Karpas-422 (cell line): ENCODE measurements around the gene P3H2. TPM values are rescaled to one million over a fixed set of nuclear protein-coding genes. Genes with fewer than 3 reads are reported as not detected.
"Not testable (repeated sequence)": the region's sequence is repeated elsewhere in the genome, so short reads cannot be mapped to it uniquely, and the experiment has no call there.

ENCODE experiments used
- DNase-seq: peaks from one replicate; pipeline ENCODE4 v3.0.0-alpha.2; 2015
- H2AFZ ChIP-seq: fragments of 200-600 bp; sonication (generic); 2 replicates; pipeline ENCODE4 v1.6.1; 2014; ENCODE audit warnings: antibody characterized with exemption, low read length, mixed read lengths
- H3K27ac ChIP-seq: fragments of 200-600 bp; sonication (generic); 2 replicates; pipeline ENCODE4 v1.5.1; 2014; ENCODE audit warnings: mild to moderate bottlenecking, low read length, moderate library complexity
- H3K27me3 ChIP-seq: fragments of 200-600 bp; sonication (generic); 2 replicates; pipeline ENCODE4 v1.6.1; 2014; ENCODE audit warnings: low read length, mixed read lengths
- H3K36me3 ChIP-seq: fragments of 200-600 bp; sonication (generic); 2 replicates; pipeline ENCODE4 v1.6.1; 2014; ENCODE audit warnings: low read length, mixed read lengths; ENCODE audit not compliant: insufficient read depth
- H3K4me1 ChIP-seq: fragments of 200-600 bp; sonication (generic); 2 replicates; pipeline ENCODE4 v1.6.1; 2014; ENCODE audit warnings: mild to moderate bottlenecking, low read length, mixed read lengths
- H3K4me2 ChIP-seq: fragments of 200-600 bp; sonication (generic); 2 replicates; pipeline ENCODE4 v1.6.1; 2014; ENCODE audit warnings: low read length, low read depth, mild to moderate bottlenecking; ENCODE audit not compliant: poor library complexity, severe bottlenecking
- H3K4me3 ChIP-seq: fragments of 200-600 bp; sonication (generic); 2 replicates; pipeline ENCODE4 v1.5.1; 2014; ENCODE audit warnings: mild to moderate bottlenecking, antibody characterized with exemption, low read length, mixed read lengths
- H3K79me2 ChIP-seq: fragments of 200-600 bp; sonication (generic); 2 replicates; pipeline ENCODE4 v1.6.1; 2014; ENCODE audit warnings: mild to moderate bottlenecking, low read length, mixed read lengths
- H3K9ac ChIP-seq: fragments of 200-600 bp; sonication (generic); 2 replicates; pipeline ENCODE4 v1.6.0; 2014; ENCODE audit warnings: low read length
- H3K9me2 ChIP-seq: fragments of 200-600 bp; sonication (generic), shearing (Covaris generic); replicated peaks from 2 replicates; pipeline ENCODE4 v1.6.0; 2014; ENCODE audit warnings: mild to moderate bottlenecking, low read length, moderate library complexity; ENCODE audit not compliant: insufficient read depth
- H3K9me3 ChIP-seq: fragments of 300-700, 200-600 bp; sonication (generic); 2 replicates; pipeline ENCODE4 v1.6.1; 2014; ENCODE audit warnings: low read length, mixed read lengths
- H4K20me1 ChIP-seq: fragments of 200-600 bp; sonication (generic); 2 replicates; pipeline ENCODE4 v1.6.1; 2014; ENCODE audit warnings: mild to moderate bottlenecking, antibody characterized with exemption, low read length, low read depth; ENCODE audit not compliant: insufficient read depth
- total RNA-seq: library from RNA; depleted of rRNA; stranded (reverse); fragments of >200 nt; shearing (Covaris generic); gene quantifications from 2 replicates; pipeline ENCODE4 v1.2.3, GENCODE V29; 2014; ENCODE audit warnings: low replicate concordance

Gene P3H2
- total RNA-seq, 1 experiment from 2014 or later: not detected

DNA sequence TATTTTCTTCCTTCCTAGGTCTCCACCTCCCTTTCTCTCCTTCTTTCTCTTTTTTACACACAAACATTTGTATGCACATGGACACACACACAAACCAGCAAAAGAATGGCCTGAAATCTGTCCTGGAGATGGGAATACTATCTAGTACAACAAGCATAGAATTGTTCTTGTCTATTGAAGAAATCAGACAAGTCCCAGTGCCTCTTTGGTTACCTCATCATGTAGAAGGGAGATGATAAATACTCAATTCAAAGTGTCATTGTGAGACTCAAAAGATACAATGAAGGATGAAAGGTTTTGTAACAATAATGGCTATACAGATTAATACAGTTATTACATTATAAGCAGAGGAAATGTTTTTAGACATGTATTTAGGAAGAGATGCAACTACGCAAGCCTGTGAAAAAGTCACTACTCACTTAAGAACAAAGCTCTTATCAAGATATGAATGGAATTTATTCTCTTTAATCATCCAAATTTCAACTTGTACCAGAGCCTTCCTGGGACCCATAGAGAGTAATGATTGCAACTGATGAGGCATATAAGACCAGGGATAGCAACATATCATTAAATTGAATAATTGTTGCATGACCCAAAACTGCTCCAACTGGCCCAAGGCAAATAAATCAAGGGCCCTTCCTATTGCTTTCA, 43.2 kb downstream of the P3H2 start:
- H3K27me3 ChIP-seq: no peaks in the 10 kb centered on the region
- no peak for DNase-seq
- no peaks in the 10 kb centered on the region for H4K20me1 ChIP-seq
- H3K27ac ChIP-seq: no peak overlapping the region
- no peak overlapping the region for H3K9ac ChIP-seq
- H2AFZ ChIP-seq: no peak overlapping the region
- no peaks in the 10 kb centered on the region for H3K79me2 ChIP-seq
- H3K9me2 ChIP-seq: no peaks in the 10 kb centered on the region
- no peak overlapping the region for H3K4me2 ChIP-seq
- H3K4me3 ChIP-seq: no peak overlapping the region
- H3K36me3 ChIP-seq: no peaks in the 10 kb centered on the region
- H3K9me3 ChIP-seq: no peaks in the 10 kb centered on the region
- H3K4me1 ChIP-seq: no peaks in the 10 kb centered on the region

DNA sequence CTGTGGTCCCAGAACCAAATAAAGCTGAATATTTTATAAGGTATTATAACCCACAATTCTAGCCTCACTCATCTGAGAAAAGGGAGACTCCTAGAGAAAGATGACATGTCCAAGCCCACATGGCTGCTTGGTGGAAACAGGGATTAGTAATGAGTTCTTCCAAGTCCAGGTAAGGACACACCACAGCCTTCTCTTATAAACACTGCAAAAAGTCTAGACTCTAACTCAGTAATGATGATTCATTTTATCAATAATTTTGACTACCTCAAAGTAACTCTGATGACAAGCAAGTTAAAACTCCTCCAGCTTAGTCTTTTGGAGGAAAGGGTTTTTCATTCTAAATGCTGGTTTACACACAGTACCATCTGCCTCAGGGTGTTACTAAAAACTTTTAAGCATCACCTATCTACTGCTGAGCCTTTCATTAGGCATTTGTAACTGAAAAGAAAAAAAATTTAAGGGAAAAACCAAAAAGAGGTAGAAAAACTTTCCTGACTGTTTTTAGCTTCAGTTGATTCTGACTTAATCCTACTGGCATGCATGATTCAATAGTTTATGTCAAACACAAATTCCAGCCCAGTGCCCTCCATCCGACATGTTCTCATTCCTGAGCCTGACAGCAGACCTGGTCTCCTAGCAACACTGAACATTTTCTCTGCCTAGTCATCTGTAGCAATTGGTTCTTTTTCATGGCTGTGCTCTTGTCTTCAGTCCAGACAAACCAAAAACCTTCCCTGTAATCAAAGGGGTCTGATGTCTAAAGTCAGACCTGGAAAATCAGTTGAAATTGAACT, 43.9 kb downstream of the P3H2 start:
- H3K4me3 ChIP-seq: no peak overlapping the region
- no peak overlapping the region for H3K9ac ChIP-seq
- H4K20me1 ChIP-seq: no peaks in the 10 kb centered on the region
- no peaks in the 10 kb centered on the region for H3K27me3 ChIP-seq
- no peak for DNase-seq
- no peaks in the 10 kb centered on the region for H3K4me1 ChIP-seq
- no peak overlapping the region for H2AFZ ChIP-seq
- no peaks in the 10 kb centered on the region for H3K9me2 ChIP-seq
- no peak overlapping the region for H3K27ac ChIP-seq
- H3K9me3 ChIP-seq: no peaks in the 10 kb centered on the region
- H3K4me2 ChIP-seq: no peak overlapping the region
- H3K36me3 ChIP-seq: no peaks in the 10 kb centered on the region
- H3K79me2 ChIP-seq: no peaks in the 10 kb centered on the region

GRCh38 chr3:190076136-190076535, 44.6 kb downstream of the P3H2 start:
- no peak overlapping the region for H2AFZ ChIP-seq
- H3K4me1 ChIP-seq: no peaks in the 10 kb centered on the region
- no peaks in the 10 kb centered on the region for H3K9me2 ChIP-seq
- no peak overlapping the region for H3K4me3 ChIP-seq
- no peaks in the 10 kb centered on the region for H3K36me3 ChIP-seq
- H3K4me2 ChIP-seq: no peak overlapping the region
- no peaks in the 10 kb centered on the region for H3K79me2 ChIP-seq
- H3K9ac ChIP-seq: no peak overlapping the region
- H3K9me3 ChIP-seq: no peaks in the 10 kb centered on the region
- H4K20me1 ChIP-seq: no peaks in the 10 kb centered on the region
- no peak overlapping the region for H3K27ac ChIP-seq
- DNase-seq: no peak
- H3K27me3 ChIP-seq: no peaks in the 10 kb centered on the region

DNA sequence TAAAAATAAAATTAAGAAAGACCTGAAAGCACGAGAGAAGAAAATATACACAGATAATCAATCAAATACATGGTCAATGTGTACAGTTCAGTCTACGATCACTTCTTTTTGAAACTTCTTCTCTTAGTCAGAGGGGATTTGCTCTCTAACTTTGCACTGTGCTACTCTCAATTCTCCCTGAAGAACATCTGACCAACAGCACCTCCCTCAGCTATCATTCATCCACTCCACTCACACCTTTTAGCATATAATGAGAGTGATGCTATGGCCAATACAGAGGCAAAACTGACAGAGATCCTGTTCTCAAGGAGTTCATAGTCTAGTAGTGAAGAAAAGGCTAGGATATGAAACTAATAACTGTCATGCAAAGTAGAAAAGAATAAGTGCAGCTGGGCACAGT, 45.9 kb downstream of the P3H2 start:
- Histone ChIP-seq H3K27me3 (no peaks in the 10 kb centered on the region; the same call in 1 of the 2 replicates), H3K9me2 (no peaks in the 10 kb centered on the region), H3K9me3 (no peaks in the 10 kb centered on the region), H3K9ac (no peak overlapping the region), H4K20me1 (no peaks in the 10 kb centered on the region), H3K4me3 (no peak overlapping the region), H3K4me1 (no peaks in the 10 kb centered on the region), H3K4me2 (no peak overlapping the region), H3K79me2 (no peaks in the 10 kb centered on the region), H2AFZ (no peak overlapping the region), H3K27ac (no peak overlapping the region), H3K36me3 (no peaks in the 10 kb centered on the region)
- DNase-seq: no peak

DNA sequence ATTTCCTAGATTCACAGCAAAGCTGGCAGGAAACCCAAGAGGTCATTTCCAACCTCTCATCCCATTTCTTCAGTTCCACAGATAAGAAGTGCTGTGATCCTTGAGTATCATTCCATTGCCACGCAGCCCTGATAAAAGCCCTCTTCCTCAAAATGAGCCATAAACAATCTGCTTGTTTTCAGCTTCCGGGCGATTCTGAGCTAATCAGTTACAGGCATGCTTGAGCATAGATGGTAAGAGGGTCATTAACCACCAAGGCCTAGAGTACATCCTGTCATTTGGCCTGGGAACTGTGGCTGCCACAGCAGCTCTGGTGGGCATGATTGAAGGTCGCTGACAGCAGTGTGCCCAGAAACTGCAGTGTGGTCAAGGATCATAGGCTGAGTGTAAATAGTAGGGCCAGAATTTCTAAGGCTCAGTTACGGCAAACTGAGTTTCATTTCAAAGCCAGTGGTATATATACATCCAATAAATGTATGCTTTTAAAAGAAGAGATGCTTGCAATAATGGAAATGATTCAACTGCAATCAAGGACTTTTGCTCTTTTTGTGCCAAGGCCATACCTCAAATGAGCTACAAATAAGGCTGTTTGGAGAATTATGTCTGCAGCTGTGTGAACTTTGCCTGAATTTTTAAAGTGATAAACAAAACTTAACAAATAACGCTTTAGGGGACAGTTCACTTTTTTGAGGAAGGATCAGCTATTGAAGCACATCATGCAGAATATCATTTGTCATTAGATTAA, 47.3 kb downstream of the P3H2 start:
- Histone ChIP-seq H3K9me3 (no peaks in the 10 kb centered on the region), H3K36me3 (no peaks in the 10 kb centered on the region), H2AFZ (no peak overlapping the region), H4K20me1 (no peaks in the 10 kb centered on the region), H3K27ac (no peak overlapping the region), H3K4me3 (no peak overlapping the region), H3K79me2 (no peaks in the 10 kb centered on the region), H3K9ac (no peak overlapping the region), H3K9me2 (no peaks in the 10 kb centered on the region), H3K27me3 (no peaks in the 10 kb centered on the region; the same call in 1 of the 2 replicates), H3K4me1 (no peaks in the 10 kb centered on the region), H3K4me2 (no peak overlapping the region)
- no peak for DNase-seq

DNA sequence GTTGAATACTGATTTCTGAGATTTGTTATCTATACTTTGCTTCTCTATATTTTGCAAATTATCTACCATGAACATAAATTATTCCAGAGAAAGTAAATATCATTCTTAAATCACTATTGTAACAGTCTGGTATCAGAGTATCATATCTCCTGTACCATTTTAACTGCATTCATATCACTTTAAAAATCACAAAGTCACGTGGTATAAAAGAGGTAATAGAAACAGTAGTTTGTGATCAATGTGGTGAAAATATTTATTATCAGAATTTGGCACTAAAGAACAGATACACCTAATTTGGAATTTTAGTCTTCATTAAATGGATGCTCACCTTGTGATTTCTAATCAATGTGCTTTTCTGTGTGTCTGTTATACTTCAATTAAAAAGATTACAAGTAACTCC, 47.8 kb downstream of the P3H2 start:
- no peak overlapping the region for H3K4me2 ChIP-seq
- no peak for DNase-seq

GRCh38 chr3:190071921-190072320, 48.8 kb downstream of the P3H2 start:
- not testable (repeated sequence) for H3K4me1 ChIP-seq, H4K20me1 ChIP-seq, H3K9ac ChIP-seq, H3K4me2 ChIP-seq, H3K27ac ChIP-seq, H3K9me2 ChIP-seq, H3K36me3 ChIP-seq, H2AFZ ChIP-seq, H3K4me3 ChIP-seq, H3K9me3 ChIP-seq, DNase-seq, H3K27me3 ChIP-seq, H3K79me2 ChIP-seq

More for the DNA sequence above, 47.8 kb downstream of the P3H2 start:
- no peaks in the 10 kb centered on the region for H3K36me3 ChIP-seq
- H3K9ac ChIP-seq: no peak overlapping the region
- no peak overlapping the region for H2AFZ ChIP-seq
- no peak overlapping the region for H3K4me3 ChIP-seq
- no peaks in the 10 kb centered on the region; the same call in 1 of the 2 replicates for H3K27me3 ChIP-seq
- H4K20me1 ChIP-seq: no peaks in the 10 kb centered on the region
- no peaks in the 10 kb centered on the region for H3K9me3 ChIP-seq
- H3K27ac ChIP-seq: no peak overlapping the region
- no peaks in the 10 kb centered on the region for H3K79me2 ChIP-seq
- H3K4me1 ChIP-seq: no peaks in the 10 kb centered on the region
- H3K9me2 ChIP-seq: no peaks in the 10 kb centered on the region
